CD4-positive, alpha-beta T cell treated with Interleukin-6 for 4 hours (primary cell): ENCODE data around the gene GNG5.
"Not testable (repeated sequence)": the region's sequence is repeated elsewhere in the genome, so short reads cannot be mapped to it uniquely, and the experiment has no call there.

ENCODE experiments used
- DNase-seq: peaks from one replicate; pipeline ENCODE4 v3.0.0-alpha.2; 2020; ENCODE audit warnings: mixed read lengths

Gene GNG5

GRCh38 chr1:84481317-84481716, 25.1 kb downstream of the GNG5 start:
- DNase-seq = no peak

- no peak for DNase-seq
These were observed 25.7 kb downstream of the GNG5 start for GRCh38 chr1:84480650-84481049.

- DNase-seq = no peak
These were observed 26.4 kb downstream of the GNG5 start for GRCh38 chr1:84479998-84480397.

GRCh38 chr1:84478876-84479868, 27.2 kb downstream of the GNG5 start, which contains the start of gene RPF1:
Gene RPF1, plus strand, starts transcription at chr1:84479266. Its CDS starts 16 bp downstream, at chr1:84479282.
- DNase-seq = peak; percentile 81

GRCh38 chr1:84476225-84476624, 30.2 kb downstream of the GNG5 start:
- DNase-seq = no peak

- no peak for DNase-seq
These were observed 39.1 kb downstream of the GNG5 start for GRCh38 chr1:84467298-84467697.

- DNase-seq = no peak
These were observed 44.3 kb downstream of the GNG5 start for GRCh38 chr1:84462118-84462517.

GRCh38 chr1:84452436-84452835, 53.9 kb downstream of the GNG5 start:
- DNase-seq = no peak

- DNase-seq = no peak
These were observed 55.5 kb downstream of the GNG5 start for GRCh38 chr1:84450910-84451309.

GRCh38 chr1:84448704-84449103, 57.7 kb downstream of the GNG5 start:
- DNase-seq = not testable (repeated sequence)
